Measurements from ENCODE around the gene ZG16. TPM values are rescaled to one million over a fixed set of nuclear protein-coding genes. Genes with fewer than 3 reads are reported as not detected.

ZG16 gene
- total RNA-seq, 1 donor from 2014 or later: not detected

GRCh38 chr16:29804455-29805231, 26.6 kb downstream of the ZG16 start:
- peak; percentile 68 for DNase-seq
- Mint-ChIP-seq H3K4me3 (peak overlapping the region; percentile 96), H3K9me3 (no peaks in the 10 kb centered on the region), H3K36me3 (ENCODE audit: low read depth) (peaks cover 58% of the 10 kb centered on the region), H3K27ac (peak overlapping the region; percentile 99), H3K4me1 (peaks cover 33% of the 10 kb centered on the region), H3K27me3 (no peaks in the 10 kb centered on the region)
- intact Hi-C loops (cut with micrococcal nuclease): loop anchor here (1.0 to 10.0 kb wide), 3 partner anchors 14 to 120 kb away; partner anchors contain the start of genes KCTD13 and KIF22

GRCh38 chr16:29805232-29806098, 27.4 kb downstream of the ZG16 start:
- Mint-ChIP-seq H3K4me1 (peaks cover 41% of the 10 kb centered on the region), H3K36me3 (ENCODE audit: low read depth) (peaks cover 63% of the 10 kb centered on the region), H3K27me3 (no peaks in the 10 kb centered on the region), H3K9me3 (no peaks in the 10 kb centered on the region), H3K4me3 (peak overlapping the region; percentile 96), H3K27ac (peak overlapping the region; percentile 99)
- intact Hi-C loops (cut with micrococcal nuclease): loop anchor here (1.0 to 10.0 kb wide), 5 partner anchors 15 to 191 kb away; partner anchors contain the start of genes INO80E, KCTD13 and KIF22
- peak; percentile 99 for DNase-seq

GRCh38 chr16:29806099-29806579, 28.1 kb downstream of the ZG16 start, which contains the start of gene MAZ:
Gene MAZ, plus strand, starts transcription at chr16:29806529. Its CDS starts 173 bp downstream, at chr16:29806702.
- peaks cover 48% of the 10 kb centered on the region for H3K4me1 Mint-ChIP-seq
- intact Hi-C loops (cut with micrococcal nuclease): loop anchor here (2.0 to 10.0 kb wide), 4 partner anchors 43 to 191 kb away; partner anchors contain the start of genes INO80E and KCTD13
- peak; percentile 90 for DNase-seq

GRCh38 chr16:29806641-29807425, 28.8 kb downstream of the ZG16 start:
- intact Hi-C loops (cut with micrococcal nuclease): loop anchor here (2.0 to 10.0 kb wide), 4 partner anchors 42 to 190 kb away; partner anchors contain the start of genes INO80E and KCTD13
- peak overlapping the region; percentile 89 for H3K4me3 Mint-ChIP-seq
- no peaks in the 10 kb centered on the region for H3K9me3 Mint-ChIP-seq
- peak overlapping the region; percentile 96 for H3K27ac Mint-ChIP-seq
- peaks cover 58% of the 10 kb centered on the region for H3K36me3 Mint-ChIP-seq (ENCODE audit: low read depth)
- peak; percentile 86 for DNase-seq
- no peaks in the 10 kb centered on the region for H3K27me3 Mint-ChIP-seq
- H3K4me1 Mint-ChIP-seq: peaks cover 53% of the 10 kb centered on the region

More at GRCh38 chr16:29806099-29806579, 28.1 kb downstream of the ZG16 start, which contains the start of gene MAZ:
- peak within 1 kb of the TSS; percentile 99 for H3K27ac Mint-ChIP-seq
- H3K36me3 Mint-ChIP-seq (ENCODE audit: low read depth): peaks cover 64% of the 10 kb centered on the region
- peak within 1 kb of the TSS; percentile 96 for H3K4me3 Mint-ChIP-seq
- no peaks in the 10 kb centered on the region for H3K9me3 Mint-ChIP-seq
- H3K27me3 Mint-ChIP-seq: no peaks in the 10 kb centered on the region

- peak overlapping the region; percentile 89 for H3K4me3 Mint-ChIP-seq
- no peaks in the 10 kb centered on the region for H3K9me3 Mint-ChIP-seq
- DNase-seq: peak; percentile 96
- intact Hi-C loops (cut with micrococcal nuclease): loop anchor here (1.0 to 10.0 kb wide), 6 partner anchors 9 to 189 kb away; partner anchors contain the start of genes CDIPT, INO80E, KCTD13 and PAGR1
- peaks cover 58% of the 10 kb centered on the region for H3K4me1 Mint-ChIP-seq
- no peaks in the 10 kb centered on the region for H3K27me3 Mint-ChIP-seq
- peaks cover 53% of the 10 kb centered on the region for H3K36me3 Mint-ChIP-seq (ENCODE audit: low read depth)
- peak overlapping the region; percentile 96 for H3K27ac Mint-ChIP-seq
These were observed 29.6 kb downstream of the ZG16 start for GRCh38 chr16:29807426-29808218.

GRCh38 chr16:29808219-29808900, 30.3 kb downstream of the ZG16 start:
- Mint-ChIP-seq H3K4me3 (peak overlapping the region; percentile 89), H3K36me3 (ENCODE audit: low read depth) (peaks cover 47% of the 10 kb centered on the region), H3K9me3 (no peaks in the 10 kb centered on the region), H3K27ac (peak overlapping the region; percentile 96), H3K4me1 (peaks cover 60% of the 10 kb centered on the region), H3K27me3 (peaks cover 2% of the 10 kb centered on the region)
- peak; percentile 73 for DNase-seq
- intact Hi-C loops (cut with micrococcal nuclease): loop anchor here (1.0 to 10.0 kb wide), 4 partner anchors 8 to 116 kb away; partner anchors contain the start of genes CDIPT, KCTD13 and PAGR1

- Mint-ChIP-seq H3K27me3 (peaks cover 4% of the 10 kb centered on the region), H3K9me3 (no peaks in the 10 kb centered on the region), H3K4me3 (peak overlapping the region; percentile 89), H3K36me3 (ENCODE audit: low read depth) (peaks cover 43% of the 10 kb centered on the region), H3K27ac (peak overlapping the region; percentile 96), H3K4me1 (peaks cover 56% of the 10 kb centered on the region)
- DNase-seq: no peak
- intact Hi-C loops (cut with micrococcal nuclease): loop anchor here (5.0 to 10.0 kb wide), 2 partner anchors 107 to 116 kb away; partner anchors contain the start of gene KCTD13
These were observed 31.1 kb downstream of the ZG16 start for GRCh38 chr16:29809031-29809747.

- peak; percentile 76 for DNase-seq
- Mint-ChIP-seq H3K4me3 (peak overlapping the region; percentile 89), H3K27ac (peak overlapping the region; percentile 86)
These were observed 32.0 kb downstream of the ZG16 start for GRCh38 chr16:29809850-29810698.

GRCh38 chr16:29810699-29811169, 32.7 kb downstream of the ZG16 start:
- Mint-ChIP-seq H3K27ac (peak overlapping the region; percentile 86), H3K9me3 (no peaks in the 10 kb centered on the region)

More at GRCh38 chr16:29809850-29810698, 32.0 kb downstream of the ZG16 start:
- Mint-ChIP-seq H3K9me3 (no peaks in the 10 kb centered on the region), H3K36me3 (ENCODE audit: low read depth) (peaks cover 38% of the 10 kb centered on the region), H3K27me3 (peaks cover 4% of the 10 kb centered on the region), H3K4me1 (peaks cover 59% of the 10 kb centered on the region)
- intact Hi-C loops (cut with micrococcal nuclease): loop anchor here (2.0 to 10.0 kb wide), 4 partner anchors 17 to 245 kb away; partner anchors contain the start of gene KCTD13

GRCh38 chr16:29811170-29811895, 33.3 kb downstream of the ZG16 start:
- peak overlapping the region; percentile 89 for H3K4me3 Mint-ChIP-seq
- peak overlapping the region; percentile 86 for H3K27ac Mint-ChIP-seq
- H3K27me3 Mint-ChIP-seq: peaks cover 6% of the 10 kb centered on the region
- no peaks in the 10 kb centered on the region for H3K9me3 Mint-ChIP-seq
- intact Hi-C loops (cut with micrococcal nuclease): loop anchor here (1.0 to 10.0 kb wide), 3 partner anchors 9 to 243 kb away; partner anchors contain the start of gene MVP
- H3K4me1 Mint-ChIP-seq: peaks cover 63% of the 10 kb centered on the region
- H3K36me3 Mint-ChIP-seq (ENCODE audit: low read depth): peaks cover 35% of the 10 kb centered on the region
- DNase-seq: peak; percentile 94

More at GRCh38 chr16:29810699-29811169, 32.7 kb downstream of the ZG16 start:
- Mint-ChIP-seq H3K36me3 (ENCODE audit: low read depth) (peaks cover 35% of the 10 kb centered on the region), H3K27me3 (peaks cover 4% of the 10 kb centered on the region), H3K4me3 (peak overlapping the region; percentile 89), H3K4me1 (peaks cover 60% of the 10 kb centered on the region)
- DNase-seq: no peak
- intact Hi-C loops (cut with micrococcal nuclease): loop anchor here (1.0 to 10.0 kb wide), 3 partner anchors 10 to 244 kb away; partner anchors contain the start of gene MVP

Data from activated CD4-positive, alpha-beta T cell treated with anti-CD3 and anti-CD28 coated beads, Interleukin-2, amount 10 ng/mL, durations not matched to agents 24 days and 14 days (primary cell).